ENCODE measurements around the gene SOWAHA.

Gene SOWAHA

DNA sequence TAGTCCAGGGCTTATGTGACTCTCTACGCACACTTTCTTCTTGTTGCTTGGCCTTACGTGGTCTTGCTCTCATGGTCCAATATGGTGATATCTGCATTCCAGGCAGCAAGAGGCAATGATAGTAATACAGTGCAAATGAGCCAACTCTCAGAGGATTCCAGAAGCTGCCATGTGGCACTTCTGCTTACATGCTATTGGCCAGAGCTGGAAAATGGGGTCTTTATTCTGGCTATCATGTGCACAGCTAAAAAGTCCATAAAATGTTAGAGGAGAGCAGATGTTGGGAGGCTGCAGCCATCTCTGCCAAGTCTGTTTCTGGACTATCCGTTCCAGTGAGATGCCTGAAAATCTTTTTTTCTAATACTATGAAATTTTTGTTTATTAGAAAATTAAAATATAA is 33.1 kb upstream of the SOWAHA start:
- Histone ChIP-seq H3K27me3 (ENCODE audit: insufficient read depth, low read length) (peaks cover 5% of the 10 kb centered on the region; the same call in 1 of the 2 replicates), H3K9me2 (ENCODE audit: low read depth, low read length) (no peaks in the 10 kb centered on the region), H3K27ac (ENCODE audit: low read depth, low read length, poor library complexity, severe bottlenecking) (no peak overlapping the region), H3K9me3 (ENCODE audit: low read length) (no peaks in the 10 kb centered on the region), H3K4me1 (ENCODE audit: insufficient read depth, low read length, severe bottlenecking) (no peaks in the 10 kb centered on the region), H3K9ac (ENCODE audit: low read length) (no peak overlapping the region), H3F3A (ENCODE audit: insufficient read depth, low read length) (no peaks in the 10 kb centered on the region), H3K79me2 (ENCODE audit: insufficient read depth, low read length) (no peaks in the 10 kb centered on the region), H3K4me2 (ENCODE audit: low read length) (no peak overlapping the region), H2AFZ (ENCODE audit: low read length) (no peak overlapping the region), H4K20me1 (ENCODE audit: insufficient read depth, low read length) (no peaks in the 10 kb centered on the region), H3K36me3 (ENCODE audit: insufficient read depth, low read length) (no peaks in the 10 kb centered on the region), H3K4me3 (ENCODE audit: low read depth, low read length, poor library complexity, severe bottlenecking) (no peak overlapping the region)
- no peak for TF ChIP-seq EZH2 (IDR thresholded peaks at IDR 0.05; ENCODE audit: borderline replicate concordance, low read length)
- TF ChIP-seq, protein P1, sequence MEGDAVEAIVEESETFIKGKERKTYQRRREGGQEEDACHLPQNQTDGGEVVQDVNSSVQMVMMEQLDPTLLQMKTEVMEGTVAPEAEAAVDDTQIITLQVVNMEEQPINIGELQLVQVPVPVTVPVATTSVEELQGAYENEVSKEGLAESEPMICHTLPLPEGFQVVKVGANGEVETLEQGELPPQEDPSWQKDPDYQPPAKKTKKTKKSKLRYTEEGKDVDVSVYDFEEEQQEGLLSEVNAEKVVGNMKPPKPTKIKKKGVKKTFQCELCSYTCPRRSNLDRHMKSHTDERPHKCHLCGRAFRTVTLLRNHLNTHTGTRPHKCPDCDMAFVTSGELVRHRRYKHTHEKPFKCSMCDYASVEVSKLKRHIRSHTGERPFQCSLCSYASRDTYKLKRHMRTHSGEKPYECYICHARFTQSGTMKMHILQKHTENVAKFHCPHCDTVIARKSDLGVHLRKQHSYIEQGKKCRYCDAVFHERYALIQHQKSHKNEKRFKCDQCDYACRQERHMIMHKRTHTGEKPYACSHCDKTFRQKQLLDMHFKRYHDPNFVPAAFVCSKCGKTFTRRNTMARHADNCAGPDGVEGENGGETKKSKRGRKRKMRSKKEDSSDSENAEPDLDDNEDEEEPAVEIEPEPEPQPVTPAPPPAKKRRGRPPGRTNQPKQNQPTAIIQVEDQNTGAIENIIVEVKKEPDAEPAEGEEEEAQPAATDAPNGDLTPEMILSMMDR (IDR thresholded peaks at IDR 0.05; ENCODE audit: low read length), result no peak

- H3K9ac ChIP-seq (ENCODE audit: low read length), result no peak overlapping the region
- no peaks in the 10 kb centered on the region for H4K20me1 ChIP-seq (ENCODE audit: insufficient read depth, low read length)
- H3K27me3 ChIP-seq (ENCODE audit: insufficient read depth, low read length), result peaks cover 1% of the 10 kb centered on the region; the same call in 1 of the 2 replicates
- H3K27ac ChIP-seq (ENCODE audit: low read depth, low read length, poor library complexity, severe bottlenecking), result no peak overlapping the region
- H3K4me2 ChIP-seq (ENCODE audit: low read length), result no peak overlapping the region
- H3K4me3 ChIP-seq (ENCODE audit: low read depth, low read length, poor library complexity, severe bottlenecking), result no peak overlapping the region
- H3F3A ChIP-seq (ENCODE audit: insufficient read depth, low read length), result no peaks in the 10 kb centered on the region
- no peaks in the 10 kb centered on the region for H3K9me2 ChIP-seq (ENCODE audit: low read depth, low read length)
- no peaks in the 10 kb centered on the region for H3K36me3 ChIP-seq (ENCODE audit: insufficient read depth, low read length)
- no peaks in the 10 kb centered on the region for H3K4me1 ChIP-seq (ENCODE audit: insufficient read depth, low read length, severe bottlenecking)
- H3K9me3 ChIP-seq (ENCODE audit: low read length), result no peaks in the 10 kb centered on the region
- TF ChIP-seq, protein P1 (IDR thresholded peaks at IDR 0.05; ENCODE audit: low read length), result no peak
- TF ChIP-seq EZH2 (IDR thresholded peaks at IDR 0.05; ENCODE audit: borderline replicate concordance, low read length), result no peak
- no peaks in the 10 kb centered on the region for H3K79me2 ChIP-seq (ENCODE audit: insufficient read depth, low read length)
- no peak overlapping the region for H2AFZ ChIP-seq (ENCODE audit: low read length)
Measured at GRCh38 chr5:132780577-132780976, 32.5 kb upstream of the SOWAHA start.

GRCh38 chr5:132781029-132781428 is 32.1 kb upstream of the SOWAHA start:
- TF ChIP-seq, protein P1 (IDR thresholded peaks at IDR 0.05; ENCODE audit: low read length), result no peak
- TF ChIP-seq EZH2 (IDR thresholded peaks at IDR 0.05; ENCODE audit: borderline replicate concordance, low read length), result no peak
- Histone ChIP-seq H4K20me1 (ENCODE audit: insufficient read depth, low read length) (no peaks in the 10 kb centered on the region), H3K79me2 (ENCODE audit: insufficient read depth, low read length) (no peaks in the 10 kb centered on the region), H3K9me2 (ENCODE audit: low read depth, low read length) (no peaks in the 10 kb centered on the region), H3K4me3 (ENCODE audit: low read depth, low read length, poor library complexity, severe bottlenecking) (no peak overlapping the region), H3K27ac (ENCODE audit: low read depth, low read length, poor library complexity, severe bottlenecking) (no peak overlapping the region), H3K9me3 (ENCODE audit: low read length) (no peaks in the 10 kb centered on the region), H3K4me2 (ENCODE audit: low read length) (no peak overlapping the region), H3K9ac (ENCODE audit: low read length) (no peak overlapping the region), H2AFZ (ENCODE audit: low read length) (no peak overlapping the region), H3F3A (ENCODE audit: insufficient read depth, low read length) (no peaks in the 10 kb centered on the region), H3K4me1 (ENCODE audit: insufficient read depth, low read length, severe bottlenecking) (no peaks in the 10 kb centered on the region), H3K36me3 (ENCODE audit: insufficient read depth, low read length) (no peaks in the 10 kb centered on the region), H3K27me3 (ENCODE audit: insufficient read depth, low read length) (no peaks in the 10 kb centered on the region; the same call in 1 of the 2 replicates)
